WTC11 (cell line): ENCODE results near the gene CAPRIN2. TPM values are rescaled to one million over a fixed set of nuclear protein-coding genes. Genes with fewer than 3 reads are reported as not detected.

Experiments used
- ATAC-seq: fragments of 200-7000 bp; cut with Tn5 transposase; 2 replicates; pipeline ENCODE4 v1.10.0; 2021; ENCODE audit warnings: mild to moderate bottlenecking, moderate library complexity
- CTCF ChIA-PET: fragments of 300-600 bp; sonication (Branson Sonifier 250); formaldehyde crosslinking; loops from one replicate; lab custom pipeline; 2021; ENCODE audit warnings: antibody characterized with exemption; lab: Charles Lee
- POLR2A ChIA-PET: fragments of 350-600 bp; sonication (Branson Sonifier 250); formaldehyde crosslinking; loops from one replicate; lab custom pipeline; 2021; ENCODE audit warnings: antibody characterized with exemption; lab: Charles Lee
- DNase-seq: peaks from one replicate; pipeline ENCODE4 v3.0.0; 2021; ENCODE audit warnings: low spot score
- H3K27ac Mint-ChIP-seq: 2 replicates; pipeline ENCODE4 v1.8.0; 2021; ENCODE audit warnings: mixed read lengths
- H3K27me3 Mint-ChIP-seq: 2 replicates; pipeline ENCODE4 v1.8.0; 2021; ENCODE audit warnings: low read depth, mild to moderate bottlenecking, moderate library complexity, mixed read lengths
- H3K36me3 Mint-ChIP-seq: 2 replicates; pipeline ENCODE4 v1.8.0; 2021; ENCODE audit warnings: mixed read lengths
- H3K4me1 Mint-ChIP-seq: 2 replicates; pipeline ENCODE4 v1.8.0; 2022; ENCODE audit warnings: mixed read lengths
- H3K4me3 Mint-ChIP-seq: 2 replicates; pipeline ENCODE4 v1.8.0; 2021; ENCODE audit warnings: mild to moderate bottlenecking, moderate library complexity, mixed read lengths
- H3K9me3 Mint-ChIP-seq: 2 replicates; pipeline ENCODE4 v1.8.0; 2021; ENCODE audit warnings: mixed read lengths
- ATF1 ChIP-seq: sonication (generic); formaldehyde crosslinking; IDR thresholded peaks from 2 replicates; pipeline ENCODE4 v1.8.1; 2023; ENCODE audit warnings: mild to moderate bottlenecking, moderate library complexity, missing genetic modification reagents
- ETV6 ChIP-seq: sonication (generic); formaldehyde crosslinking; IDR thresholded peaks from 2 replicates; pipeline ENCODE4 v1.8.1; 2022; ENCODE audit warnings: mild to moderate bottlenecking, missing genetic modification reagents
- FOXJ3 ChIP-seq: sonication (generic); formaldehyde crosslinking; IDR thresholded peaks from 2 replicates; pipeline ENCODE4 v1.9.0; 2021; ENCODE audit warnings: missing genetic modification reagents, mild to moderate bottlenecking, borderline replicate concordance
- GABPB1 ChIP-seq: sonication (generic); formaldehyde crosslinking; IDR thresholded peaks from 2 replicates; pipeline ENCODE4 v1.8.1; 2023; ENCODE audit warnings: mild to moderate bottlenecking, missing genetic modification reagents
- GRHL2 ChIP-seq: fragments of 250-450 bp; sonication (Bioruptor Pico); IDR thresholded peaks from 2 replicates; pipeline ENCODE4 v1.8.0; 2022; ENCODE audit warnings: mild to moderate bottlenecking, moderate library complexity; ENCODE audit not compliant: insufficient replicate concordance, severe bottlenecking
- JUN ChIP-seq: sonication (generic); formaldehyde crosslinking; IDR thresholded peaks from 2 replicates; pipeline ENCODE4 v1.8.0; 2023; ENCODE audit warnings: mild to moderate bottlenecking, missing genetic modification reagents
- MXD4 ChIP-seq: fragments of 250-450 bp; sonication (Bioruptor Pico); IDR thresholded peaks from 2 replicates; pipeline ENCODE4 v1.8.0; 2021; ENCODE audit warnings: mild to moderate bottlenecking, moderate library complexity, borderline replicate concordance
- MYBL2 ChIP-seq: sonication (generic); formaldehyde crosslinking; IDR thresholded peaks from 2 replicates; pipeline ENCODE4 v1.8.1; 2023; ENCODE audit warnings: mild to moderate bottlenecking, moderate library complexity, missing genetic modification reagents
- NR1H2 ChIP-seq: sonication (generic); formaldehyde crosslinking; IDR thresholded peaks from 2 replicates; pipeline ENCODE4 v1.9.0; 2021; ENCODE audit warnings: mild to moderate bottlenecking, moderate library complexity, missing genetic modification reagents
- RELA ChIP-seq: sonication (generic); formaldehyde crosslinking; IDR thresholded peaks from 2 replicates; pipeline ENCODE4 v1.8.1; 2022; ENCODE audit warnings: missing genetic modification reagents, mild to moderate bottlenecking, borderline replicate concordance
- SP1 ChIP-seq: sonication (generic); formaldehyde crosslinking; conservative IDR thresholded peaks from 2 replicates; pipeline ENCODE4 v1.8.1; 2022; ENCODE audit warnings: missing genetic modification reagents
- TCF7 ChIP-seq: sonication (generic); formaldehyde crosslinking; IDR thresholded peaks from 2 replicates; pipeline ENCODE4 v1.8.0; 2022; ENCODE audit warnings: mild to moderate bottlenecking, low read depth, missing genetic modification reagents, moderate library complexity
- TP53 ChIP-seq: sonication (generic); formaldehyde crosslinking; IDR thresholded peaks from 2 replicates; pipeline ENCODE4 v1.8.1; 2023; ENCODE audit warnings: mild to moderate bottlenecking, missing genetic modification reagents
- ZNF219 ChIP-seq: sonication (generic); formaldehyde crosslinking; IDR thresholded peaks from 2 replicates; pipeline ENCODE4 v1.8.0; 2023; ENCODE audit warnings: missing genetic modification reagents, mild to moderate bottlenecking, borderline replicate concordance
- ZNF396 ChIP-seq: fragments of 250-450 bp; sonication (Bioruptor Pico); IDR thresholded peaks from 2 replicates; pipeline ENCODE4 v1.8.0; 2021; ENCODE audit warnings: mild to moderate bottlenecking, moderate library complexity, borderline replicate concordance
- total RNA-seq: library from RNA; stranded (reverse); gene quantifications from 3 replicates; pipeline ENCODE4 v1.2.3, GENCODE V29; 2021
- TF ChIP-seq, protein P1 (sequence below): sonication (generic); formaldehyde crosslinking; IDR thresholded peaks from 2 replicates; pipeline ENCODE4 v1.8.0; 2022; ENCODE audit warnings: mild to moderate bottlenecking, missing genetic modification reagents
- TF ChIP-seq, protein P2 (sequence below): sonication (generic); formaldehyde crosslinking; IDR thresholded peaks from 2 replicates; pipeline ENCODE4 v1.8.1; 2023; ENCODE audit warnings: mild to moderate bottlenecking, missing genetic modification reagents
- TF ChIP-seq, protein P3 (sequence below): sonication (generic); formaldehyde crosslinking; IDR thresholded peaks from 2 replicates; pipeline ENCODE4 v1.8.1; 2023; ENCODE audit warnings: mild to moderate bottlenecking, missing genetic modification reagents, moderate library complexity
- TF ChIP-seq, protein P4 (sequence below): sonication (generic); formaldehyde crosslinking; conservative IDR thresholded peaks from 2 replicates; pipeline ENCODE4 v1.8.1; 2022; ENCODE audit warnings: mild to moderate bottlenecking, missing genetic modification reagents
- TF ChIP-seq, protein P5 (sequence below): sonication (generic); formaldehyde crosslinking; IDR thresholded peaks from 2 replicates; pipeline ENCODE4 v1.8.1; 2023; ENCODE audit warnings: mild to moderate bottlenecking, missing genetic modification reagents, moderate library complexity
- TF ChIP-seq, protein P6 (sequence below): sonication (generic); formaldehyde crosslinking; IDR thresholded peaks from 2 replicates; pipeline ENCODE4 v1.8.1; 2023; ENCODE audit warnings: mild to moderate bottlenecking, moderate library complexity, missing genetic modification reagents
- TF ChIP-seq, protein P7 (sequence below): fragments of 250-450 bp; sonication (Bioruptor Pico); IDR thresholded peaks from 2 replicates; pipeline ENCODE4 v1.9.0; 2021; ENCODE audit warnings: moderate library complexity, mild to moderate bottlenecking, inconsistent platforms, borderline replicate concordance

Gene CAPRIN2
- total RNA-seq, 1 experiment from 2014 or later, result 62.7 TPM

DNA sequence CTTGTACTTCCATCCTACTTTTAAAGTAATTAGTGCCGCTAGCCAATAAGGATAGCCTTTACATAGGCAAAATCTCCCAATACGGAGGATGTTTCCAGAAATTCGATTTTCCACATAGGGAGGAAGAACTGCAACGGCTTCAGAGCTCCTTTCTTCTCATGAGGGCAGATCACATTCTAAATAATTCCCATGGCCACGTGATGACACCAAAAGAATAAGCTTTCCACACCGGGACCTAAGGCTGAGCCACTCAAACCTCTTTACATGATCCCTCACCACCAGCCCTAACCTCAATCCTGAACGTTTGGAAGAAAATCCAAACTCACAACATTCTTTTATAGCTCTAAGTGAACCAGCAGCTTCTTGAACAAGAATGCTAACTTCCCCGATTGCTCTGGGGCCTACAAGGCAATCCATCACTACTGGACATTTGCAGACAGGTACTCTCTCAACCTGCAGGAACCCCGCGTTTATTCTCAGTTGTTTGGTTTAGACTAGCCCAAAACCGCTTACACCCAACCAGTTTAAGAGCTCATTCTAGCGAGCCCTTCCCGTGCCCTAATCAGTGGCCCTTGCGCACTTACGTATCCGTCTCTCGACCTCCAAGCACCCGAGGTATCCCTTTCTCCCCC is 884 bp downstream of the CAPRIN2 start (continued):
- TF ChIP-seq, protein P1, sequence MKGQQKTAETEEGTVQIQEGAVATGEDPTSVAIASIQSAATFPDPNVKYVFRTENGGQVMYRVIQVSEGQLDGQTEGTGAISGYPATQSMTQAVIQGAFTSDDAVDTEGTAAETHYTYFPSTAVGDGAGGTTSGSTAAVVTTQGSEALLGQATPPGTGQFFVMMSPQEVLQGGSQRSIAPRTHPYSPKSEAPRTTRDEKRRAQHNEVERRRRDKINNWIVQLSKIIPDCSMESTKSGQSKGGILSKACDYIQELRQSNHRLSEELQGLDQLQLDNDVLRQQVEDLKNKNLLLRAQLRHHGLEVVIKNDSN (CRISPR knock-in tag), result peak; percentile 56; the same call in 1 of the 2 replicates
- TF ChIP-seq NR1H2 (CRISPR knock-in tag) (no peak), MYBL2 (CRISPR knock-in tag) (no peak), GRHL2 (CRISPR knock-in tag) (no peak)
- TF ChIP-seq, protein P2, sequence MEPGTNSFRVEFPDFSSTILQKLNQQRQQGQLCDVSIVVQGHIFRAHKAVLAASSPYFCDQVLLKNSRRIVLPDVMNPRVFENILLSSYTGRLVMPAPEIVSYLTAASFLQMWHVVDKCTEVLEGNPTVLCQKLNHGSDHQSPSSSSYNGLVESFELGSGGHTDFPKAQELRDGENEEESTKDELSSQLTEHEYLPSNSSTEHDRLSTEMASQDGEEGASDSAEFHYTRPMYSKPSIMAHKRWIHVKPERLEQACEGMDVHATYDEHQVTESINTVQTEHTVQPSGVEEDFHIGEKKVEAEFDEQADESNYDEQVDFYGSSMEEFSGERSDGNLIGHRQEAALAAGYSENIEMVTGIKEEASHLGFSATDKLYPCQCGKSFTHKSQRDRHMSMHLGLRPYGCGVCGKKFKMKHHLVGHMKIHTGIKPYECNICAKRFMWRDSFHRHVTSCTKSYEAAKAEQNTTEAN, result no peak
- TF ChIP-seq, all 79 proteins: peak for 3

DNA sequence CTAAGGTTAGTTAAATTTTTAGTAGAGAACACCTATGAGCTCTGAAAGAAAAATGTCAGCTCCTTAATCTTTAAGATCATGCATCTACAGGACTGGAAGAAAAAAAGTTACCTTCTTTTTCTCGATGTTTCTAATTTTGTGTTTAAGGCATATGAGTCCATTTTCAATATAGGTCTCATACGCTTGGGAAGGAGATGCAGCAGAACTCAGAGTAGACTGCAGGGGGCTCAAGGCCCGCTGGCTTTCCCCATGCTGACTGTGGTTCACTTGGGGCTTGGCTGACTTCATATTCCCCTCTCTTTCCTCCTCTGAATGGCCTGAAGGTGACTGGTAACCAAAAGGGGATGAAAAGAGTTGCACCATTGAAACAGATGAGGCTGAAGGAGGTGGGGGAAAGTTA is 1.5 kb downstream of the CAPRIN2 start:
- Mint-ChIP-seq H3K4me3 (peak overlapping the region; percentile 87), H3K4me1 (peaks cover 59% of the 10 kb centered on the region), H3K9me3 (no peaks in the 10 kb centered on the region), H3K27me3 (no peaks in the 10 kb centered on the region), H3K27ac (peak overlapping the region; percentile 44), H3K36me3 (peaks cover 6% of the 10 kb centered on the region)
- TF ChIP-seq SP1 (CRISPR knock-in tag), result no peak
- TF ChIP-seq GABPB1 (CRISPR knock-in tag), result 0 out of 2 replicates have a peak, but pooled peaks have one; percentile 13
- TF ChIP-seq RELA (CRISPR knock-in tag), result no peak
- TF ChIP-seq, protein P3, sequence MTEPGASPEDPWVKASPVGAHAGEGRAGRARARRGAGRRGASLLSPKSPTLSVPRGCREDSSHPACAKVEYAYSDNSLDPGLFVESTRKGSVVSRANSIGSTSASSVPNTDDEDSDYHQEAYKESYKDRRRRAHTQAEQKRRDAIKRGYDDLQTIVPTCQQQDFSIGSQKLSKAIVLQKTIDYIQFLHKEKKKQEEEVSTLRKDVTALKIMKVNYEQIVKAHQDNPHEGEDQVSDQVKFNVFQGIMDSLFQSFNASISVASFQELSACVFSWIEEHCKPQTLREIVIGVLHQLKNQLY (CRISPR knock-in tag), result no peak
- no peak for TF ChIP-seq MXD4 (CRISPR knock-in tag)
- POLR2A ChIA-PET, result interaction anchor here (0.6 to 3.2 kb wide), 5 partner anchors 20 to 1212 kb away, joined by 3 to 37 read pairs (median 6); partner anchors contain the start of gene IPO8
- DNase-seq (peak; percentile 42), ATAC-seq (peak; percentile 7; the same call in 1 of the 2 replicates)
- CTCF ChIA-PET, result interaction anchor here (0.6 to 3.4 kb wide), 11 partner anchors 10 to 173 kb away, joined by 3 to 59 read pairs (median 8); partner anchors contain the start of genes IPO8 and TSPAN11

DNA sequence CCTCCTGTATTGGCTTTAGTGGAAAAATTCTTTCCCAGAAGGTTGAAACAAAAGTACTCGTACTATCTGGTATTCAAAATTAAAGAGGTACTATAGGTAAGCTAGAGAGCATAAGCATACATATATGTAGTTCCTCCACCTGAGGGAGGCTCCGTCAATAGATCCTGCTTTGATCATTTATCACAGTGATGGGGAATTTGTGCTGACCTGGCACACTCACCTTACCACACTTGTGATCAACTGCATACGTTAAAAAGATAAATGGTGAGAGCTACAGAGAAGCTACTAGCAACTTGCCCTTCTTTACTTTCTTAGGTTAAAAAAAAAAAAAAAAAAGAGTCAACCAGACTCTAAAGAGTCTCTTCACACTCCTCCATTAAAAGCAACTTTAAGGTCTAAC is 2.5 kb downstream of the CAPRIN2 start:
- no peak for DNase-seq
- ChIA-PET CTCF (interaction anchor here (0.7 to 3.4 kb wide), 4 partner anchors 9 to 54 kb away, joined by 4 to 59 read pairs (median 16); no protein-coding TSS in a partner anchor), POLR2A (interaction anchor here (0.6 to 3.2 kb wide), 3 partner anchors 23 to 607 kb away, joined by 4 to 37 read pairs (median 5); no protein-coding TSS in a partner anchor)
- TF ChIP-seq, protein P4, sequence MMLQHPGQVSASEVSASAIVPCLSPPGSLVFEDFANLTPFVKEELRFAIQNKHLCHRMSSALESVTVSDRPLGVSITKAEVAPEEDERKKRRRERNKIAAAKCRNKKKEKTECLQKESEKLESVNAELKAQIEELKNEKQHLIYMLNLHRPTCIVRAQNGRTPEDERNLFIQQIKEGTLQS (CRISPR knock-in tag), result no peak
- TF ChIP-seq TP53, result no peak
- H3K36me3 Mint-ChIP-seq, result peaks cover 16% of the 10 kb centered on the region
- no peak for ATAC-seq
- no peaks in the 10 kb centered on the region for H3K27me3 Mint-ChIP-seq
- H3K4me1 Mint-ChIP-seq, result peaks cover 59% of the 10 kb centered on the region
- H3K9me3 Mint-ChIP-seq, result no peaks in the 10 kb centered on the region
- no peak overlapping the region for H3K27ac Mint-ChIP-seq
- peak overlapping the region; percentile 87 for H3K4me3 Mint-ChIP-seq

DNA sequence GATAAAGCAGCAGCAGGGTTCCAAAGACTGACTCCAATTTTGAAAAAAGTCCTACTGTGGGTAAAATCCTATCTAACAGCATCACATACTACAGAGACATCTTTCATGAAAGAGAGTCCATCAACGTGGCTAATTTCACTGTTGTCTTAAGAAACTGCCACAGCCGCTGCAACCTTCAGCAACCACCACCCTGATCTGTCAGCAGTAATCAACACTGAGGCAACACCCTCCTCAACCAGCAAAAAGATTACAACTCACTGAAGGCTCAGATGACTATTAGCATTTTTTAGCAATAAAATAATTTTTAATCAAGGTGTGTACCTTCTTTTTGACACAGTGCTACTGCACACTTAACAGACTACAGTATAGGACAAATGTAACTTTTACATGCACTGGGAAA is 6.6 kb downstream of the CAPRIN2 start:
- Mint-ChIP-seq H3K27me3 (no peaks in the 10 kb centered on the region), H3K9me3 (no peaks in the 10 kb centered on the region), H3K36me3 (peaks cover 32% of the 10 kb centered on the region), H3K4me3 (no peak overlapping the region), H3K4me1 (peaks cover 45% of the 10 kb centered on the region), H3K27ac (no peak overlapping the region)
- POLR2A ChIA-PET, result no interaction called here
- no peak for DNase-seq
- CTCF ChIA-PET, result no interaction called here
- ATAC-seq, result no peak
- TF ChIP-seq, protein P3 (CRISPR knock-in tag), result no peak
- TF ChIP-seq, protein P5, sequence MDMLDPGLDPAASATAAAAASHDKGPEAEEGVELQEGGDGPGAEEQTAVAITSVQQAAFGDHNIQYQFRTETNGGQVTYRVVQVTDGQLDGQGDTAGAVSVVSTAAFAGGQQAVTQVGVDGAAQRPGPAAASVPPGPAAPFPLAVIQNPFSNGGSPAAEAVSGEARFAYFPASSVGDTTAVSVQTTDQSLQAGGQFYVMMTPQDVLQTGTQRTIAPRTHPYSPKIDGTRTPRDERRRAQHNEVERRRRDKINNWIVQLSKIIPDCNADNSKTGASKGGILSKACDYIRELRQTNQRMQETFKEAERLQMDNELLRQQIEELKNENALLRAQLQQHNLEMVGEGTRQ (CRISPR knock-in tag), result no peak
- TF ChIP-seq, protein P6, sequence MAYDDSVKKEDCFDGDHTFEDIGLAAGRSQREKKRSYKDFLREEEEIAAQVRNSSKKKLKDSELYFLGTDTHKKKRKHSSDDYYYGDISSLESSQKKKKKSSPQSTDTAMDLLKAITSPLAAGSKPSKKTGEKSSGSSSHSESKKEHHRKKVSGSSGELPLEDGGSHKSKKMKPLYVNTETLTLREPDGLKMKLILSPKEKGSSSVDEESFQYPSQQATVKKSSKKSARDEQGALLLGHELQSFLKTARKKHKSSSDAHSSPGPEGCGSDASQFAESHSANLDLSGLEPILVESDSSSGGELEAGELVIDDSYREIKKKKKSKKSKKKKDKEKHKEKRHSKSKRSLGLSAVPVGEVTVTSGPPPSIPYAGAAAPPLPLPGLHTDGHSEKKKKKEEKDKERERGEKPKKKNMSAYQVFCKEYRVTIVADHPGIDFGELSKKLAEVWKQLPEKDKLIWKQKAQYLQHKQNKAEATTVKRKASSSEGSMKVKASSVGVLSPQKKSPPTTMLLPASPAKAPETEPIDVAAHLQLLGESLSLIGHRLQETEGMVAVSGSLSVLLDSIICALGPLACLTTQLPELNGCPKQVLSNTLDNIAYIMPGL (CRISPR knock-in tag), result no peak
- TF ChIP-seq ATF1 (CRISPR knock-in tag) (no peak), ZNF219 (no peak), ETV6 (no peak), ZNF396 (CRISPR knock-in tag) (no peak), FOXJ3 (CRISPR knock-in tag) (no peak), SP1 (CRISPR knock-in tag) (no peak), JUN (no peak), TCF7 (CRISPR knock-in tag) (no peak)
- TF ChIP-seq, protein P7, sequence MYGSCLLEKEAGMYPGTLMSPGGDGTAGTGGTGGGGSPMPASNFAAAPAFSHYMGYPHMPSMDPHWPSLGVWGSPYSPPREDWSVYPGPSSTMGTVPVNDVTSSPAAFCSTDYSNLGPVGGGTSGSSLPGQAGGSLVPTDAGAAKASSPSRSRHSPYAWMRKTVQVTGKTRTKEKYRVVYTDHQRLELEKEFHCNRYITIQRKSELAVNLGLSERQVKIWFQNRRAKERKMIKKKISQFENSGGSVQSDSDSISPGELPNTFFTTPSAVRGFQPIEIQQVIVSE (CRISPR knock-in tag), result no peak
